ENCODE results near the gene TIMM10. TPM values are rescaled to one million over a fixed set of nuclear protein-coding genes. Genes with fewer than 3 reads are reported as not detected.
A peak's percentile ranks its signal among the peaks of the same experiment; 100 is the strongest.

TIMM10 gene
- total RNA-seq, 1 experiment from 2014 or later: 105 TPM

DNA sequence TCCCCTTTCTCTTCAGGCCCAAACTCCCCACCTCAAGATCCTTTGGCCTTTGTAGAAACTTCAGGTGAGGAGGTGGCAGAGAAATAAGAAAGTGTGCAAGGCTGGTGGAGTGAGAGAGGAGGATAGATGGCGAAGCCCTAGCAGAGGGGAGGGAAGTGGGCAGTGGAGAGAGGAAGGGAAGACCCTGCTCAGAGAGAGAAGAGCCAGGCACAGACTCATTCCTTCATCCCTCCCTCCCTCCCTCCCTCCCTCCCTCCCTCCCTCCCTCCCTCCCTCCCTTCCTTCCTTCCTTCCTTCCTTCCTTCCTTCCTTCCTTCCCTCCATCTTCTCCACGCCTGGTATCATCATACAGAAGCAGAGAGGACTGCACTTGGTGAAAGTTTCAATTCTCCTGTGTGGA lies 49.2 kb downstream of the TIMM10 start:
- Histone ChIP-seq H3K27me3 (replicated peaks) (peaks cover 43% of the 10 kb centered on the region), H3K27ac (no peak overlapping the region), H3K4me3 (no peak overlapping the region), H3K9me3 (replicated peaks) (no peaks in the 10 kb centered on the region), H3K4me1 (replicated peaks) (peaks cover 6% of the 10 kb centered on the region), H3K36me3 (no peaks in the 10 kb centered on the region)
- no peak for DNase-seq (ENCODE audit: low read depth in 1 of 2, low spot score in 2 of 2)

DNA sequence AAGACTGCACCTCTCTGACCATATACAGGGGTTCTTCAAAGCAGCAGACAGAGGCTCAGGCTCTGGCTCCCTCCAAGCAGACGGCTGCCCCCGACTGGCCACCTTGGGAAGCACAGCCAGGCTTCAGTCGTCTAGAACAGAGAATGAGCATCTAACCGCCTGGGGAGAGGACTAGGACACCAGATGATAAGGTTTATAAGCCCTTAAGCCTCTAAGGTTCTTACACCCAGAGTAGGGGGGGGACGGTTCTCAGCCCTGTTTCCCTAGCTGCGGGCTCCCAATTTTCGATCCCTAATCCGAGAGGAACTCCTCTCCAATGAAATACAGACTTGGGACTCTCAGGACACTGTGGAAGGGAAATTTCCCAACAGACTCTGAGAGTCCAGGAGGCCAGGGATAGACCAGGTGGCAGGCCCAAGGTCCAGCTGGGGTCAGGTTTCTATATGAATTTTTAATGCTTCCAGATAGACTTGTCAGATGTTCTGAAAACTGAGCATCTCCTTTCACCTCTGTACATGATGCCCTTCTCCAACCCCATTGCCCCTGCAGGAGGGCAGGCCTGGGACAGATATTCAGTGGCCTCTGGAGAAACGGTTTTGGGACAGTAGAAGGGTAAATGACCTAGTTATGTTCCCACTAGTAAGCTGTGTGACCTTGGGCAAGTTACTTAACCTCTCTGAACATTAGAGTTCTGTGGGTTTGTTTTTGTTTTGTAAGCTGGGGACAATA lies 50.0 kb downstream of the TIMM10 start:
- H3K27ac ChIP-seq: no peak overlapping the region
- H3K27me3 ChIP-seq (replicated peaks): peaks cover 51% of the 10 kb centered on the region
- no peaks in the 10 kb centered on the region for H3K9me3 ChIP-seq (replicated peaks)
- no peak overlapping the region for H3K4me3 ChIP-seq
- H3K36me3 ChIP-seq: no peaks in the 10 kb centered on the region
- DNase-seq (ENCODE audit: low read depth in 1 of 2, low spot score in 2 of 2): peak; percentile 40 to 67
- peaks cover 10% of the 10 kb centered on the region for H3K4me1 ChIP-seq (replicated peaks)

- peaks cover 57% of the 10 kb centered on the region for H3K27me3 ChIP-seq (replicated peaks)
- no peaks in the 10 kb centered on the region for H3K9me3 ChIP-seq (replicated peaks)
- no peak overlapping the region for H3K27ac ChIP-seq
- peaks cover 10% of the 10 kb centered on the region for H3K4me1 ChIP-seq (replicated peaks)
- no peak overlapping the region for H3K4me3 ChIP-seq
- DNase-seq (ENCODE audit: low read depth in 1 of 2, low spot score in 2 of 2): no peak
- H3K36me3 ChIP-seq: no peaks in the 10 kb centered on the region
Measured at GRCh38 chr11:57479911-57480310, 50.6 kb downstream of the TIMM10 start.

- no peaks in the 10 kb centered on the region for H3K9me3 ChIP-seq (replicated peaks)
- H3K4me1 ChIP-seq (replicated peaks): peaks cover 10% of the 10 kb centered on the region
- no peak overlapping the region for H3K4me3 ChIP-seq
- H3K36me3 ChIP-seq: no peaks in the 10 kb centered on the region
- no peak for DNase-seq (ENCODE audit: low read depth in 1 of 2, low spot score in 2 of 2)
- H3K27me3 ChIP-seq (replicated peaks): peaks cover 64% of the 10 kb centered on the region
- no peak overlapping the region for H3K27ac ChIP-seq
Measured at GRCh38 chr11:57479021-57479663, 51.4 kb downstream of the TIMM10 start.

Other genes starting within 250 kb of the TIMM10 start
- 27.1 and 32.1 TPM in 2 replicates for gene TNKS1BP1, start 205.8 kb downstream of the TIMM10 start, total RNA-seq (2014; rRNA removed; shearing (Covaris generic))
- gene SSRP1, start 194.9 kb downstream of the TIMM10 start, total RNA-seq (2014; rRNA removed; shearing (Covaris generic)): 133 and 186 TPM in 2 replicates
- not detected in 2 replicates for gene P2RX3, start 192.4 kb downstream of the TIMM10 start, total RNA-seq (2014; rRNA removed; shearing (Covaris generic))
- gene PRG3, start 149.6 kb downstream of the TIMM10 start, total RNA-seq (2014; rRNA removed; shearing (Covaris generic)): not detected in 2 replicates
- gene PRG2, start 140.1 kb downstream of the TIMM10 start, total RNA-seq (2014; rRNA removed; shearing (Covaris generic)): not detected in 2 replicates
- gene SLC43A3, start 103.6 kb downstream of the TIMM10 start, total RNA-seq (2014; rRNA removed; shearing (Covaris generic)): 49.5 and 62.2 TPM in 2 replicates
- not detected in 2 replicates for gene RTN4RL2, start 70.2 kb downstream of the TIMM10 start, total RNA-seq (2014; rRNA removed; shearing (Covaris generic))
- gene SLC43A1, start 15.1 kb downstream of the TIMM10 start, total RNA-seq (2014; rRNA removed; shearing (Covaris generic)): 6.0 and 6.4 TPM in 2 replicates
- gene SMTNL1, start 6.8 kb upstream of the TIMM10 start, total RNA-seq (2014; rRNA removed; shearing (Covaris generic)): not detected in 2 replicates
- gene UBE2L6, start 36.9 kb upstream of the TIMM10 start, total RNA-seq (2014; rRNA removed; shearing (Covaris generic)): 8.6 and 17.3 TPM in 2 replicates
- gene SERPING1, start 66.9 kb upstream of the TIMM10 start, total RNA-seq (2014; rRNA removed; shearing (Covaris generic)): not detected in 2 replicates
- gene YPEL4, start 119.2 kb upstream of the TIMM10 start, total RNA-seq (2014; rRNA removed; shearing (Covaris generic)): not detected in 2 replicates
- gene CLP1, start 127.0 kb upstream of the TIMM10 start, total RNA-seq (2014; rRNA removed; shearing (Covaris generic)): 16.6 and 24.1 TPM in 2 replicates
- gene ZDHHC5, start 137.4 kb upstream of the TIMM10 start, total RNA-seq (2014; rRNA removed; shearing (Covaris generic)): 26.8 and 42.0 TPM in 2 replicates
- gene MED19, start 181.5 kb upstream of the TIMM10 start, total RNA-seq (2014; rRNA removed; shearing (Covaris generic)): 26.0 and 32.5 TPM in 2 replicates
- gene TMX2, start 181.8 kb upstream of the TIMM10 start, total RNA-seq (2014; rRNA removed; shearing (Covaris generic)): 76.7 and 132 TPM in 2 replicates
- 234 and 322 TPM in 2 replicates for gene SELENOH, start 210.7 kb upstream of the TIMM10 start, total RNA-seq (2014; rRNA removed; shearing (Covaris generic))
- not detected in 2 replicates for gene BTBD18, start 221.1 kb upstream of the TIMM10 start, total RNA-seq (2014; rRNA removed; shearing (Covaris generic))
- gene CTNND1, start 231.0 kb upstream of the TIMM10 start, total RNA-seq (2014; rRNA removed; shearing (Covaris generic)): 106 and 128 TPM in 2 replicates

Measured in SJSA1 (cell line).